ENCODE data around the gene UBA52.

GRCh38 chr19:18616023-18616422 lies 44.4 kb downstream of the UBA52 start:
- TF ChIP-seq, protein P1, sequence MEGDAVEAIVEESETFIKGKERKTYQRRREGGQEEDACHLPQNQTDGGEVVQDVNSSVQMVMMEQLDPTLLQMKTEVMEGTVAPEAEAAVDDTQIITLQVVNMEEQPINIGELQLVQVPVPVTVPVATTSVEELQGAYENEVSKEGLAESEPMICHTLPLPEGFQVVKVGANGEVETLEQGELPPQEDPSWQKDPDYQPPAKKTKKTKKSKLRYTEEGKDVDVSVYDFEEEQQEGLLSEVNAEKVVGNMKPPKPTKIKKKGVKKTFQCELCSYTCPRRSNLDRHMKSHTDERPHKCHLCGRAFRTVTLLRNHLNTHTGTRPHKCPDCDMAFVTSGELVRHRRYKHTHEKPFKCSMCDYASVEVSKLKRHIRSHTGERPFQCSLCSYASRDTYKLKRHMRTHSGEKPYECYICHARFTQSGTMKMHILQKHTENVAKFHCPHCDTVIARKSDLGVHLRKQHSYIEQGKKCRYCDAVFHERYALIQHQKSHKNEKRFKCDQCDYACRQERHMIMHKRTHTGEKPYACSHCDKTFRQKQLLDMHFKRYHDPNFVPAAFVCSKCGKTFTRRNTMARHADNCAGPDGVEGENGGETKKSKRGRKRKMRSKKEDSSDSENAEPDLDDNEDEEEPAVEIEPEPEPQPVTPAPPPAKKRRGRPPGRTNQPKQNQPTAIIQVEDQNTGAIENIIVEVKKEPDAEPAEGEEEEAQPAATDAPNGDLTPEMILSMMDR (IDR thresholded peaks at IDR 0.05; ENCODE audit: insufficient read depth, low read length) = no peak
- no peak for TF ChIP-seq SPI1 (IDR thresholded peaks at IDR 0.05; ENCODE audit: borderline replicate concordance, low read depth)

Data from HL-60 (cell line).